ENCODE results near the gene VPS26A.

The VPS26A gene

GRCh38 chr10:69123747-69124562 lies at the start of gene VPS26A:
Gene VPS26A, plus strand, starts transcription at chr10:69124178. Its CDS starts 100 bp downstream, at chr10:69124278.
- Mint-ChIP-seq H3K9me3 (no peaks in the 10 kb centered on the region), H3K4me3 (peak within 1 kb of the TSS; percentile 93 to 98), H3K27me3 (no peaks in the 10 kb centered on the region), H3K36me3 (peaks cover 0 to 1% of the 10 kb centered on the region in 2 donors), H3K27ac (peak within 1 kb of the TSS; percentile 97), H3K4me1 (peaks cover 4 to 8% of the 10 kb centered on the region in 2 donors)
- ATAC-seq (replicated peaks) (peak; percentile 89 to 94), DNase-seq (peak; percentile 98)

GRCh38 chr10:69074532-69074931 lies 49.4 kb upstream of the VPS26A start:
- no peaks in the 10 kb centered on the region for H3K27me3 Mint-ChIP-seq
- H3K27ac Mint-ChIP-seq = peak overlapping the region; percentile 43
- no peak overlapping the region for H3K4me3 Mint-ChIP-seq
- no peak for ATAC-seq (replicated peaks)
- peaks cover 0 to 5% of the 10 kb centered on the region in 2 donors for H3K4me1 Mint-ChIP-seq
- no peaks in the 10 kb centered on the region for H3K36me3 Mint-ChIP-seq
- H3K9me3 Mint-ChIP-seq = no peaks in the 10 kb centered on the region
- no peak for DNase-seq

- H3K4me1 Mint-ChIP-seq = peaks cover 0 to 5% of the 10 kb centered on the region in 2 donors
- ATAC-seq (replicated peaks) (no peak), DNase-seq (no peak)
- H3K4me3 Mint-ChIP-seq = no peak overlapping the region
- H3K36me3 Mint-ChIP-seq = no peaks in the 10 kb centered on the region
- H3K9me3 Mint-ChIP-seq = no peaks in the 10 kb centered on the region
- H3K27ac Mint-ChIP-seq = no peak overlapping the region
- no peaks in the 10 kb centered on the region for H3K27me3 Mint-ChIP-seq
Measured at GRCh38 chr10:69075431-69075830, 48.5 kb upstream of the VPS26A start.

GRCh38 chr10:69078311-69078710 lies 45.7 kb upstream of the VPS26A start:
- Mint-ChIP-seq H3K36me3 (no peaks in the 10 kb centered on the region), H3K27me3 (no peaks in the 10 kb centered on the region), H3K4me1 (peaks cover 0 to under 1% of the 10 kb centered on the region in 2 donors), H3K4me3 (no peak overlapping the region), H3K27ac (no peak overlapping the region), H3K9me3 (no peaks in the 10 kb centered on the region)
- ATAC-seq (replicated peaks) (no peak), DNase-seq (no peak)

- DNase-seq (no peak), ATAC-seq (replicated peaks) (no peak)
- no peaks in the 10 kb centered on the region for H3K27me3 Mint-ChIP-seq
- no peaks in the 10 kb centered on the region for H3K9me3 Mint-ChIP-seq
- H3K4me1 Mint-ChIP-seq = peaks cover 4 to 13% of the 10 kb centered on the region in 2 donors
- no peaks in the 10 kb centered on the region for H3K36me3 Mint-ChIP-seq
- H3K27ac Mint-ChIP-seq = peak overlapping the region; percentile 4
- no peak overlapping the region for H3K4me3 Mint-ChIP-seq
Measured at GRCh38 chr10:69080226-69080625, 43.8 kb upstream of the VPS26A start.

GRCh38 chr10:69086001-69086509 lies 37.9 kb upstream of the VPS26A start:
- Mint-ChIP-seq H3K9me3 (no peaks in the 10 kb centered on the region), H3K4me1 (peaks cover 35 to 55% of the 10 kb centered on the region in 2 donors), H3K36me3 (peaks cover 18 to 34% of the 10 kb centered on the region in 2 donors), H3K27ac (peak overlapping the region; percentile 97), H3K4me3 (peak overlapping the region; percentile 58 to 81), H3K27me3 (no peaks in the 10 kb centered on the region)
- no peak for ATAC-seq (replicated peaks)
- no peak for DNase-seq

GRCh38 chr10:69087590-69088470 lies 36.1 kb upstream of the VPS26A start, which contains the start of gene SRGN:
Gene SRGN, plus strand, starts transcription at chr10:69088103. Its CDS starts 55 bp downstream, at chr10:69088158.
- H3K27ac Mint-ChIP-seq = peak within 1 kb of the TSS; percentile 99
- DNase-seq (peak; percentile 80), ATAC-seq (replicated peaks) (peak; percentile 77 to 81)
- peaks cover 19 to 39% of the 10 kb centered on the region in 2 donors for H3K36me3 Mint-ChIP-seq
- H3K4me1 Mint-ChIP-seq = peaks cover 35 to 67% of the 10 kb centered on the region in 2 donors
- no peaks in the 10 kb centered on the region for H3K9me3 Mint-ChIP-seq
- H3K27me3 Mint-ChIP-seq = no peaks in the 10 kb centered on the region
- peak within 1 kb of the TSS; percentile 81 to 87 for H3K4me3 Mint-ChIP-seq

- no peaks in the 10 kb centered on the region for H3K9me3 Mint-ChIP-seq
- H3K4me1 Mint-ChIP-seq = peaks cover 39 to 73% of the 10 kb centered on the region in 2 donors
- peaks cover 21 to 44% of the 10 kb centered on the region in 2 donors for H3K36me3 Mint-ChIP-seq
- H3K27me3 Mint-ChIP-seq = no peaks in the 10 kb centered on the region
- ATAC-seq (replicated peaks) = peak in 1 of 2 donors; percentile 14
- no peak for DNase-seq
- H3K27ac Mint-ChIP-seq = peak overlapping the region; percentile 99
- peak overlapping the region; percentile 81 to 87 for H3K4me3 Mint-ChIP-seq
Measured at GRCh38 chr10:69088471-69088769, 35.6 kb upstream of the VPS26A start.

GRCh38 chr10:69088801-69089501 lies 35.0 kb upstream of the VPS26A start:
- no peaks in the 10 kb centered on the region for H3K27me3 Mint-ChIP-seq
- no peaks in the 10 kb centered on the region for H3K9me3 Mint-ChIP-seq
- ATAC-seq (replicated peaks) = peak; percentile 24 to 26
- peak overlapping the region; percentile 82 to 87 for H3K4me3 Mint-ChIP-seq
- H3K4me1 Mint-ChIP-seq = peaks cover 40 to 77% of the 10 kb centered on the region in 2 donors
- DNase-seq = peak; percentile 24
- H3K36me3 Mint-ChIP-seq = peaks cover 22 to 46% of the 10 kb centered on the region in 2 donors
- H3K27ac Mint-ChIP-seq = peak overlapping the region; percentile 99

GRCh38 chr10:69089638-69090599 lies 34.1 kb upstream of the VPS26A start:
- H3K4me1 Mint-ChIP-seq = peaks cover 39 to 68% of the 10 kb centered on the region in 2 donors
- H3K4me3 Mint-ChIP-seq = peak overlapping the region; percentile 78 to 82
- DNase-seq = peak; percentile 41
- no peaks in the 10 kb centered on the region for H3K9me3 Mint-ChIP-seq
- H3K27me3 Mint-ChIP-seq = no peaks in the 10 kb centered on the region
- peaks cover 22 to 48% of the 10 kb centered on the region in 2 donors for H3K36me3 Mint-ChIP-seq
- ATAC-seq (replicated peaks) = peak; percentile 15 to 39
- peak overlapping the region; percentile 92 for H3K27ac Mint-ChIP-seq

- no peak for DNase-seq
Measured at GRCh38 chr10:69090685-69091084, 33.3 kb upstream of the VPS26A start.

GRCh38 chr10:69091143-69091651 lies 32.8 kb upstream of the VPS26A start:
- peak overlapping the region; percentile 78 to 82 for H3K4me3 Mint-ChIP-seq
- ATAC-seq (replicated peaks) (no peak), DNase-seq (no peak)
- peaks cover 22 to 51% of the 10 kb centered on the region in 2 donors for H3K36me3 Mint-ChIP-seq
- peak overlapping the region; percentile 92 for H3K27ac Mint-ChIP-seq
- peaks cover 28 to 66% of the 10 kb centered on the region in 2 donors for H3K4me1 Mint-ChIP-seq
- no peaks in the 10 kb centered on the region for H3K9me3 Mint-ChIP-seq
- H3K27me3 Mint-ChIP-seq = no peaks in the 10 kb centered on the region

More at GRCh38 chr10:69090685-69091084, 33.3 kb upstream of the VPS26A start:
- Mint-ChIP-seq H3K27me3 (no peaks in the 10 kb centered on the region), H3K9me3 (no peaks in the 10 kb centered on the region), H3K4me3 (peak overlapping the region; percentile 78 to 82), H3K4me1 (peaks cover 33 to 67% of the 10 kb centered on the region in 2 donors), H3K27ac (peak overlapping the region; percentile 92), H3K36me3 (peaks cover 22 to 54% of the 10 kb centered on the region in 2 donors)
- ATAC-seq (replicated peaks) = no peak
